HG02981 (cell line): ENCODE data around the gene MEGF8.

Experiments used
- ATAC-seq: cut with Tn5 transposase; IDR thresholded peaks from one replicate; pipeline ENCODE4 v1.9.1; 2021; ENCODE audit warnings: mild to moderate bottlenecking, moderate library complexity; ENCODE audit not compliant: unreplicated experiment

The MEGF8 gene

DNA sequence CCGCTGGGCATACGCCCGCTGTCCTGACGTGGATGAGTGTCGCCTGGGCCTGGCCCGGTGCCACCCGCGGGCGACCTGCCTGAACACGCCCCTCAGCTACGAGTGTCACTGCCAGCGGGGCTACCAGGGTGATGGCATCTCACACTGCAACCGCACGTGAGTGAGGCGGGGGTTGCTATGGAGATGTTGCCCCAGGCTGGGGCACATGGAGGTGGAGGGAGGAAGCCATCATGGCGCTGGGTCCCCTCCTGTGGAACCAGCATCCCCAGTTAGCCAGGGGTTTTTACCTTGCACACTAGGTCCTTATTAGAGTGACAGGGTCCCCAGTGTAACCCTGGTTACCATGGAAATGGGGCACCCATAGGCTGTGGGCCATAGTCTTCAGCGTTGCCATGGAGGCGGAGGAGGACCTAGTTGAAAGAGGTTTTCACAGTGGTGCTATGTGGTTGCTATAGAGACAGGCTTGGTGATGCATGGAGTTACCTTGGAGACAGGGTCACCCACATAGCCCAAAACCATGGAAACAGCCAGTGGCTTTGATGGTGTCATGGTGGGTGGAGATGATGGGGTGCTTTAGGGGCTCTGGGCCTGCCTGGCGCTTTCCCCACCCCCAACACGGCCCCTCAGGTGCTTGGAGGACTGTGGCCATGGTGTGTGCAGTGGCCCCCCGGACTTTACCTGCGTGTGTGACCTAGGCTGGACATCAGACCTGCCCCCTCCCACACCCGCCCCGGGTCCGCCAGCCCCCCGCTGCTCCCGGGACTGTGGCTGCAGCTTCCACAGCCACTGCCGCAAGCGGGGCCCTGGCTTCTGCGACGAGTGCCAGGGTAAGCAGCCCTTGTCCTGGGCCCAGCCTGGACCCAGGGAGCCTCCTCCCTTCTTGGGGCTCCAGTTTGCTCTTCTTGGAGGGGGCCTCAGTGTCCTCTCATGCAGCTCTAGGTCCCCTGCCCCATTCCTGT, 27.1 kb downstream of the MEGF8 start:
- ATAC-seq, result no peak

DNA sequence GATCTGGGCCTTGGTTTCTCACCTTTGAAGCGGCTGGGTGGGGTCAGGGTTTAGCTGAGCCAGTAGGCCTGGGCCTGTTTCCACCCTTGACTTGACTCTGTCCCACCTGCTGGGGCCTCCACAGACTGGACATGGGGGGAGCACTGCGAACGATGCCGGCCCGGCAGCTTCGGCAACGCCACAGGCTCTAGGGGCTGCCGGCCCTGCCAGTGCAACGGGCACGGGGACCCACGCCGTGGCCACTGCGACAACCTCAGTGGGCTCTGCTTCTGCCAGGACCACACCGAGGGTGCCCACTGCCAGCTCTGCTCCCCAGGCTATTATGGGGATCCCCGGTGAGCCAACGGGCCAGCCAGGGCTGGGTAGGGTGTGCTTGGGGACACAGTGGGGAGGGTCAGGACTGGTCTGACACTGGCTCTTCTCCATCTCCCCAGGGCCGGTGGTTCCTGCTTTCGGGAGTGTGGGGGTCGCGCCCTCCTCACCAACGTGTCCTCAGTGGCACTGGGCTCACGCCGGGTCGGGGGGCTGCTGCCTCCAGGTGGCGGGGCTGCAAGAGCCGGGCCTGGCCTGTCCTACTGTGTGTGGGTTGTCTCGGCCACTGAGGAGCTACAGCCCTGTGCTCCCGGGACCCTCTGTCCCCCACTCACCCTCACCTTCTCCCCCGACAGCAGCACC, 28.0 kb downstream of the MEGF8 start:
- ATAC-seq, result no peak

GRCh38 chr19:42355896-42356295, 30.5 kb downstream of the MEGF8 start:
- no peak for ATAC-seq

DNA sequence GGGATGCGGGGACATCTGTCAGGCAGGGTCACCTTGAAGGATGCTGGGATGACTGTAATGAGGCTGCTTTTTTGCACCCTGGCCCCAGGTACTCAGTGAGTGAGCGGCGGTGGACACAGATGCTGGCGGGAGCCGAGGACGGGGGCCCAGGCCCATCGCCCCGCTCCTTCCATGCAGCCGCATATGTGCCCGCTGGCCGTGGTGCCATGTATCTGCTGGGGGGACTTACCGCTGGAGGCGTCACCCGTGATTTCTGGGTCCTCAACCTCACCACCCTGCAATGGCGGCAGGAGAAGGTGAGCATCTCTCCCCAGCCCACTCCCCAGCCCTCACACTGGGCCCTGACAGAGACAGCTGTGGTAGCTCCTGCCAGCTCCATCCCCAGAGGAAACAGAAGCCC, 31.3 kb downstream of the MEGF8 start:
- no peak for ATAC-seq

DNA sequence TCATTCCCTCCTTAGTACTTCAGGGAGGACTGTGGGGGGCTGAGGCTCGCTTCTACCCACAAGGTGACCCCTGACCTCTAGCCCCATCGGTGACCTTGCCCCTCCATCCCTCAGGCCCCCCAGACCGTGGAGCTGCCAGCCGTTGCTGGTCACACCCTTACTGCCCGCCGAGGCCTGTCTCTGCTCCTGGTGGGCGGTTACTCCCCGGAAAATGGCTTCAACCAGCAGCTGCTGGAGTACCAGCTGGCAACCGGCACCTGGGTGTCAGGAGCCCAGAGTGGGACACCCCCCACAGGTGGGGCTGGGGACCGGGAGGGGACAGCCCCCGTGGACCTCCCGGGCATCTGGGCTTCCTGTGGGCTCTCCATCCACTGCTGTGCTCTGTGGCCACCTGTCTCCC, 31.9 kb downstream of the MEGF8 start:
- ATAC-seq, result no peak

DNA sequence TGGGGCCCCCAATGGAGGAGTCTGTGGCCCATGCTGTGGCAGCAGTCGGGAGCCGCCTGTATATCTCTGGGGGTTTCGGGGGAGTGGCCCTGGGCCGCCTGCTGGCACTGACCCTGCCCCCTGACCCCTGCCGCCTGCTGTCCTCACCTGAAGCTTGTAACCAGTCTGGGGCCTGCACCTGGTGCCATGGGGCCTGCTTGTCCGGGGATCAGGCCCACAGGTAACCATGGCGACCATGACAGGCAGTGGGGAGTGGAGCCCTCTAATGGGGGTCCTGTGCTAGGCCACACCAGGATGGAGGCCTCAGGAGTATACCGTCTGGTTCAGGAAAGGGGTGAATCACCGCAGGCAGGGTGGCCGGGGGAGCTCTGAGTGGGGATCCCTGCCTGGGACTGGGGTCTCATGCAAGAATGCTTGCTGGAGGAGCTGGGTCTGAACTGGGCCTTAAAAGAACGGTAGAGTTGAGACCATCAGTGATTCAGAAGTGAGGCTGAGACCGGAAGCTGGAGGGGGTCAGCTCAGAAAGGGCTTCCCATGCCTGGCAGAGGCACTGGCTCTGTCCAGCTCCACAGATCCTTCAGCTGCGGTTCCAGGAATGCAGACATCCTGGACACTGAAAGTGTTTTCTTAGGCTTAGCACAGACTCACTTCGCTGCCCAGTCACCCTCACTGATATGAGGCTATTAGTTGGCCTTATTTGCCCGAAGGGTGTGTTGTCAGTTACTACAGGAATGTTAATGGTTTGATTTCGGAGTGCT, 35.5 kb downstream of the MEGF8 start:
- ATAC-seq, result no peak

DNA sequence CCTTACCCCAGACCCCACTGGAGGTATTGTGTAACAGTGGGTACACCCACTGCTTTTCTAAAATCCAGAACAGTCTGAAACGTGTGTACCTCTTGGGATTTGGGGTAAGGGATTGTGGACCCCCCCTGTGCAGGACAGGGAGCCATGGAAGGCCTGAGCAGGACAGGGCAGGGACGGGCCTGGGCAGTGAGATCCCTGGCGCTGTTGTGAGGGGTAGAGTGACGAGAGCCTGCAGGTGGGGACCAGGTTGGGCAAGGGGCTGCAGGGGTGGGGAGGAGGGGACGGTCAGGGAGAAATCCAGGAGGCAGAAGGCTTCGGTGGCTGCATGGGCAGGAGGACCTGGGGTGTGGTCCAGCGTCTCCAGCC, 36.1 kb downstream of the MEGF8 start:
- ATAC-seq, result no peak

DNA sequence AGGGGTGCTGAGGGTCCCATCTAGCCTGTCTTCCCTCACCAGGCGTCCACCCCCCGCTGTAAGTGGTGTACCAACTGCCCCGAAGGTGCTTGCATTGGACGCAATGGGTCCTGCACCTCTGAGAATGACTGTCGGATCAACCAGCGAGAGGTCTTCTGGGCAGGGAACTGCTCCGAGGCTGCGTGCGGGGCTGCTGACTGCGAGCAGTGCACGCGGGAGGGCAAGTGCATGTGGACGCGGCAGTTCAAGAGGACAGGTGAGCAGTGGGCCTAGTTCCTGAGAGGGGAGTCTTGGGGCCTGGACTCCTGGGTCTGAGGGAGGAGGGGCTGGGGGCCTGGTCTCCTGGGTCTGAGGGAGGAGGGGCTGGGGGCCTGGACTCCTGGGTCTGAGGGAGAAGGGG, 36.9 kb downstream of the MEGF8 start:
- no peak for ATAC-seq

DNA sequence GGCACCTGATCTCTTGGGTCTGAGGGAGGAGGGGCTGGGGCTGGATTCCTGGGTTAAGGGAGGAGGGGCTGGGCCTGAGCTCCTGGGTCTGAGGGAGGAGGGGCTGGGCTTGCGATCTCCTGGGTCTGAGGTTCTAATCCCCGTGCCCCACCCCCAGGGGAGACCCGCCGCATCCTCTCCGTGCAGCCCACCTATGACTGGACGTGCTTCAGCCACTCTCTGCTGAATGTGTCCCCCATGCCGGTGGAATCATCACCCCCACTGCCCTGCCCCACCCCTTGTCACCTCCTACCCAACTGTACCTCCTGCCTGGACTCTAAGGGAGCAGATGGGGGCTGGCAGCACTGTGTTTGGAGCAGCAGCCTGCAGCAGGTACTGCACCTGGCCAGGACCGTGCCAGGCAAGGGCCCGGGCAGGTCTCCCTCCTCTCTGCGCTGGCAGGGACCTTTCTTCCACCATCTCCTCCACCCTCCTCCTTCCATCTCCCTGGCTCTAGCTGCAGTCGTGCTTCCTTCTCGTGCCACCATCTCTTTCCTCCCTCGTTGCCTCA, 37.5 kb downstream of the MEGF8 start:
- no peak for ATAC-seq

DNA sequence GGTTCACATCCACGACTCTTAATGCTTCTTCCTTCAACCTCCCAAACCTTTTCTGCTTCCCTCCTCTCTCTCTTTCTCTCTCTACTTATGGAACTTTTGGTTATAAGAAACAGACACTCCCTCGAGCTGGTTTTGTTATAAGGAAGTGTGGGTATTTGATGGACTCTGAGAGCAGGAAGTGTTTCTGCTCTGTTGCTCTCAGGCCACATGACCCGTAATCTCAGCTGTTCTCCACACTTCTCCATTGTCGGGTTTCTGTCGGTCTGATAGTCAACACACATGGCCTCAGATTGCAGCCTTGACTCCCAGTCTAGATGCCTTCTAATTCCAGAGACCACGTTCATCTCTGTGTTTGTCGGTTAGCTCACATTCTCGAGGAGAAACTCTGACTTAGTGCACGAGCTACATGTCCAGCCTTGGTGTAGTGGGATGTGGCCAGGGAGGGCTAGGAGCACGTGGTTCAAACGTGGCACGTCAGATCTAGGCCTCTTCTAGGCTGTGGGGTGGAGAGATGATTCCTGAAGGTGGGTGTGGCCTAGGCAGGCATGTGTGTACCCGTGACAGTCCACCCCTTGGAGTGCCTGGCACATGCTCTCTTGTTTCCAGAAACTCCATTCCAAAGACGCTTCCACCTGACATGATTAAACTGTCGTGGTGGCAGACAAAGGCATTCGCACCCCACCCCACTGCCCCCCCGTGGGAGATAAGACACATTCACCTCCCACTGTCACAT, 38.3 kb downstream of the MEGF8 start:
- ATAC-seq, result no peak

- ATAC-seq, result no peak
These were observed 41.2 kb downstream of the MEGF8 start for GRCh38 chr19:42366673-42367072.

- no peak for ATAC-seq
These were observed 42.5 kb downstream of the MEGF8 start for GRCh38 chr19:42367929-42368328.

DNA sequence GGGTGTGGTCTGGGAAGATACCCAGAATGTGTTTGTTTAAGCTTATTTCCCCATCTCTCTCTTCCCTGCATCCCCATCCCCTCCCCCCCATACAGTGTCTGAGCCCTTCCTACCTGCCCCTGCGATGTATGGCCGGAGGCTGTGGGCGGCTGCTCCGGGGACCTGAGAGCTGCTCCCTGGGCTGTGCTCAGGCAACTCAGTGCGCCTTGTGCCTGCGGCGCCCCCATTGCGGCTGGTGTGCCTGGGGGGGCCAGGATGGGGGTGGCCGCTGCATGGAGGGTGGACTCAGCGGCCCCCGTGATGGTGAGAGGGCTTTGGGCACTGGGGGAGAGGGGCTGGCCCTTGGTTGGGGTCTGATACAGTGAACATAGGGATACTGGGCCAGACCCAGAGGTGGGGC, 42.9 kb downstream of the MEGF8 start:
- no peak for ATAC-seq

DNA sequence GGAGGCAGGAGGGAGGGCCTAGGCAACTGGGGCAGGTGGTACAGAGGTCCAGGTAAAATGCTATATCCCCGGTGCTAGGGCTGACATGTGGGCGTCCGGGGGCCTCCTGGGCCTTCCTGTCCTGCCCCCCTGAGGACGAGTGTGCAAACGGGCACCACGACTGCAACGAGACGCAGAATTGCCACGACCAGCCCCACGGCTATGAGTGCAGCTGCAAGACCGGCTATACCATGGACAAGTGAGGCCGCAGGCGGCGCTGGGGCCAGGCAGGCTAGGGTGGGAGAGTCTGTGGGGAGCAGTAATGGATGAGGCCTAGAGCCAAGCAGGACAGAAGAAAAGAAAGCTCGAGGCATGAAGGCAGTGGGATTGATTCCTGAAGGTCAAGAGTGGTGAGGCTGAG, 43.3 kb downstream of the MEGF8 start:
- no peak for ATAC-seq

DNA sequence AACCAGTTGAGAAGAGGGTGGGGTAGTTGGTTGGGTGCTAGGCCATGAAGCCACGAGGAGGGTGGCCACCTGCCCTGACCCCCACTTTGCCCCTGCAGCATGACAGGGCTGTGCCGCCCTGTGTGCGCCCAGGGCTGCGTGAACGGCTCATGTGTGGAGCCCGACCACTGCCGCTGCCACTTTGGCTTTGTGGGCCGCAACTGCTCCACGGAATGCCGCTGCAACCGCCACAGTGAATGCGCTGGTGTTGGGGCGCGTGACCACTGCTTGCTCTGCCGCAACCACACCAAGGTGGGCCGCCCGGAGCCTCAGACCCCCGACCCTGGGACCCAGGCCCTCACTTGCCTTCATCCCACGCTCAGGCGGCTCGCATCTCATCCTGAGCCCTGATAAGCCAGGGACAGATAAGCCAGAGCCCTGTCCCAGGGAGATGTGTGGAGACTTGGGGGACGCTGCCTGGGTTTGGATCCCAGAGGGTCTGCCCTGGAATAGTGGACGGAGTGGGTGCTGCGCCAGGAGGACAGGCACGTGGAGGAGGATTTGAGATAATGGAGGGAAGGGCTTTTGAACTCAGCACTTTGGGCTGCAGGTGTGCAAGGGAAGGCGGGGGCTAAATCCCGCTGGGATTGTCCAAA, 44.1 kb downstream of the MEGF8 start:
- ATAC-seq, result no peak

DNA sequence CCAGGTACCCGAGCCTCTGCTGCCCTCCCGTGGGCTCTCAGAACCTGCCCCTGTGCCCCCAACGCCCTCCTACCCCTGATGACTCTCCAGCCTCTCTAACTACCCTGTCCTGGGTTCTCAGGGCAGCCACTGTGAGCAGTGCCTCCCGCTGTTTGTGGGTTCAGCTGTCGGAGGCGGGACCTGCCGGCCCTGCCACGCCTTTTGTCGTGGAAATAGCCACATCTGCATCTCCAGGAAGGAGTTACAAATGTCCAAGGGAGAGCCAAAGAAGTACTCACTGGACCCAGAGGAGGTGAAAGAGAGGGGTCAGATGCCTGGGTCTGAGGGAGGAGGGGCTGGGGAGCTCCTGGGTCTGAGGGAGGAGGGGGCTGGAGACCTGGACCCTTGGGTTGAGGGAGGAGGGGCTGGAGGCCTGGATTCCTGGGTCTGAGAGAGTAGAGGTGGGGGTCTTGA, 44.7 kb downstream of the MEGF8 start:
- ATAC-seq, result no peak

- ATAC-seq, result no peak
These were observed 45.3 kb downstream of the MEGF8 start for GRCh38 chr19:42370626-42371175.

DNA sequence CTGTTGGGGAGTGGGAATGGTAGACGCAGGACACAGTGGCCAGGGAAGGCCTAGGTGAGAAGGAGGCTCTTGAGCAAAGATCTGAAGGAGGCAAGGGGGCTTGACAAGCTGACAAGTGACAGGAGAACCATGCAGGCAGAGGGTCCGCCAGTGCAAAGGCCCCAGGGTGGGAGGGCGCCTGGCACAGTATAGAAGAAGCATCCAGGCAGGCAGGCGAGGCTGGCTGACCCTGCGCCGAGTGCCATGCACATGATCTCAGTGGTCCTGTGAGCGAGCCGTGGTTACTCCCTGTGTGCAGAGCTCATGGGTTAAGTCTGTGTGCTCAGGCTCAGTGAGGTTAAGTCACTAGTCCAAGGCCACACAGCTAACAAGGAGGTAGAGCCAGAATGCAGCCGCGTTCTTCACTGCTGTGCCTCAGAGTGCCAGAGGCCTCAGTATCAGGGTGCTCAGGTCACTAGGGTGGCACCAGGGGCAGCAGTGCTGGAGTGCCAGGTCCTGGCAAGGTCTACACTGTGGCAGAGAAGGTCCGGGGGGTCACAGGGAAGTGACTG, 49.5 kb downstream of the MEGF8 start:
- ATAC-seq, result no peak

DNA sequence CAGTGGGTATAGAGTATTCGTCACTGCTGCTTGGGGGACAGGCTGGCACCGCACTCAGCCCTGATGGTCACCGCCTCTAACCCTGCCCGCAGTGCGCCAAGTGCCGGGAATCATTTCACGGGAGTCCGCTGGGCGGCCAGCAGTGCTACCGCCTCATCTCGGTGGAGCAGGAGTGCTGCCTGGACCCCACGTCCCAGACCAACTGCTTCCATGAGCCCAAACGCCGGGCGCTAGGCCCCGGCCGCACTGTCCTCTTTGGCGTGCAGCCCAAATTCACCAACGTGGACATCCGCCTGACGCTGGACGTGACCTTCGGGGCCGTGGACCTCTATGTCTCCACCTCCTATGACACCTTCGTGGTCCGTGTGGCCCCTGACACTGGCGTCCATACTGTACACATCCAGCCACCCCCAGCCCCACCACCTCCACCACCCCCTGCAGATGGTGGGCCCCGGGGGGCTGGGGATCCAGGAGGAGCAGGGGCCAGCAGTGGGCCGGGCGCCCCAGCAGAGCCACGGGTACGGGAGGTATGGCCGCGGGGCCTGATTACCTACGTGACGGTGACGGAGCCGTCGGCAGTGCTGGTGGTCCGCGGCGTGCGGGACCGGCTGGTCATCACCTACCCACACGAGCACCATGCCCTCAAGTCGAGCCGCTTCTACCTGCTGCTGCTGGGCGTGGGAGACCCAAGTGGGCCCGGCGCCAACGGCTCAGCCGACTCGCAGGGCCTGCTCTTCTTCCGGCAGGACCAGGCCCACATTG, 50.2 kb downstream of the MEGF8 start:
- no peak for ATAC-seq
